ENCODE data around the gene TADA2B.

Gene TADA2B

DNA sequence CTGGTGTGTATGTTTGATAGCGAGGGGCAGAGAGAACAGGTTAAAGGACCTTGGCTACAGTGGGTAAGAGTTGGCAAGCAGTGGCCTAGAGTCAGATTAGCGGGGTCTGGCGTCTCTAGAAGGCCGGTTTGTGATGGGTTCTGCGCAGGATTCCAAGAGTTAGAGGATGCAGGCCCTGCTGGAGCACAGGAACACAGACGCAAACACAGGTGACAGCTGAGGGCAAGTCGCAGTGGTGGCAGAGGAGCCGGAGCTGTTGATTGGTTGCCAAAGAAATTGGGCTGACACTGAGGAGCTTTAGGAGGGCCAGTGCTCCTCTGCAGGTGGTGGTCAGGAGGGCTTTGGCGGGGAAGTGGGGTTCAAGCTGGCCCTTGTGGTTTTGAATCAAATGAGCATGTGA, 3.8 kb downstream of the TADA2B start:
- Histone ChIP-seq H3K36me3 (ENCODE audit: insufficient read depth, insufficient read length, low read length) (peaks cover 26% of the 10 kb centered on the region), H3K4me1 (ENCODE audit: insufficient read depth, insufficient read length) (peaks cover 15% of the 10 kb centered on the region), H3K9me3 (ENCODE audit: insufficient read depth, low read length) (no peaks in the 10 kb centered on the region), H3K4me3 (ENCODE audit: insufficient read length, low read depth) (no peak overlapping the region), H3K27me3 (ENCODE audit: insufficient read depth, insufficient read length) (peaks cover 23% of the 10 kb centered on the region), H3K9ac (ENCODE audit: insufficient read length, low read depth) (peak overlapping the region; percentile 42)
- TF ChIP-seq ZNF274 (IDR thresholded peaks at IDR 0.05; ENCODE audit: low read depth, low read length) = no peak
- TF ChIP-seq YY1 (IDR thresholded peaks at IDR 0.05; ENCODE audit: insufficient read depth, insufficient read length) = no peak
- TF ChIP-seq SUZ12 (IDR thresholded peaks at IDR 0.05; ENCODE audit: extremely low read depth, insufficient read depth, insufficient read length) = no peak
- DNase-seq (ENCODE audit: low read depth, low spot score) = no peak

GRCh38 chr4:7048642-7049041, 5.5 kb downstream of the TADA2B start:
- no peak for TF ChIP-seq YY1 (IDR thresholded peaks at IDR 0.05; ENCODE audit: insufficient read depth, insufficient read length)
- TF ChIP-seq ZNF274 (IDR thresholded peaks at IDR 0.05; ENCODE audit: low read depth, low read length) = no peak
- no peak for TF ChIP-seq SUZ12 (IDR thresholded peaks at IDR 0.05; ENCODE audit: extremely low read depth, insufficient read depth, insufficient read length)
- Histone ChIP-seq H3K9me3 (ENCODE audit: insufficient read depth, low read length) (no peaks in the 10 kb centered on the region), H3K27me3 (ENCODE audit: insufficient read depth, insufficient read length) (peaks cover 13% of the 10 kb centered on the region), H3K4me1 (ENCODE audit: insufficient read depth, insufficient read length) (peaks cover 12% of the 10 kb centered on the region), H3K9ac (ENCODE audit: insufficient read length, low read depth) (no peak overlapping the region), H3K36me3 (ENCODE audit: insufficient read depth, insufficient read length, low read length) (peaks cover 37% of the 10 kb centered on the region), H3K4me3 (ENCODE audit: insufficient read length, low read depth) (no peak overlapping the region)
- DNase-seq (ENCODE audit: low read depth, low spot score) = no peak

GRCh38 chr4:7049295-7049694, 6.1 kb downstream of the TADA2B start:
- no peak for DNase-seq (ENCODE audit: low read depth, low spot score)
- H3K4me3 ChIP-seq (ENCODE audit: insufficient read length, low read depth) = no peak overlapping the region
- peaks cover 43% of the 10 kb centered on the region for H3K36me3 ChIP-seq (ENCODE audit: insufficient read depth, insufficient read length, low read length)
- no peak for TF ChIP-seq YY1 (IDR thresholded peaks at IDR 0.05; ENCODE audit: insufficient read depth, insufficient read length)
- no peak for TF ChIP-seq SUZ12 (IDR thresholded peaks at IDR 0.05; ENCODE audit: extremely low read depth, insufficient read depth, insufficient read length)
- TF ChIP-seq ZNF274 (IDR thresholded peaks at IDR 0.05; ENCODE audit: low read depth, low read length) = no peak
- peaks cover 7% of the 10 kb centered on the region for H3K4me1 ChIP-seq (ENCODE audit: insufficient read depth, insufficient read length)
- no peaks in the 10 kb centered on the region for H3K9me3 ChIP-seq (ENCODE audit: insufficient read depth, low read length)
- peaks cover 6% of the 10 kb centered on the region for H3K27me3 ChIP-seq (ENCODE audit: insufficient read depth, insufficient read length)
- H3K9ac ChIP-seq (ENCODE audit: insufficient read length, low read depth) = no peak overlapping the region

GRCh38 chr4:7049739-7050138, 6.6 kb downstream of the TADA2B start:
- no peak for TF ChIP-seq YY1 (IDR thresholded peaks at IDR 0.05; ENCODE audit: insufficient read depth, insufficient read length)
- TF ChIP-seq SUZ12 (IDR thresholded peaks at IDR 0.05; ENCODE audit: extremely low read depth, insufficient read depth, insufficient read length) = no peak
- TF ChIP-seq ZNF274 (IDR thresholded peaks at IDR 0.05; ENCODE audit: low read depth, low read length) = no peak
- no peak for DNase-seq (ENCODE audit: low read depth, low spot score)
- Histone ChIP-seq H3K36me3 (ENCODE audit: insufficient read depth, insufficient read length, low read length) (peaks cover 48% of the 10 kb centered on the region), H3K9ac (ENCODE audit: insufficient read length, low read depth) (no peak overlapping the region), H3K4me1 (ENCODE audit: insufficient read depth, insufficient read length) (peaks cover 4% of the 10 kb centered on the region), H3K9me3 (ENCODE audit: insufficient read depth, low read length) (no peaks in the 10 kb centered on the region), H3K4me3 (ENCODE audit: insufficient read length, low read depth) (no peak overlapping the region), H3K27me3 (ENCODE audit: insufficient read depth, insufficient read length) (peaks cover 4% of the 10 kb centered on the region)

DNA sequence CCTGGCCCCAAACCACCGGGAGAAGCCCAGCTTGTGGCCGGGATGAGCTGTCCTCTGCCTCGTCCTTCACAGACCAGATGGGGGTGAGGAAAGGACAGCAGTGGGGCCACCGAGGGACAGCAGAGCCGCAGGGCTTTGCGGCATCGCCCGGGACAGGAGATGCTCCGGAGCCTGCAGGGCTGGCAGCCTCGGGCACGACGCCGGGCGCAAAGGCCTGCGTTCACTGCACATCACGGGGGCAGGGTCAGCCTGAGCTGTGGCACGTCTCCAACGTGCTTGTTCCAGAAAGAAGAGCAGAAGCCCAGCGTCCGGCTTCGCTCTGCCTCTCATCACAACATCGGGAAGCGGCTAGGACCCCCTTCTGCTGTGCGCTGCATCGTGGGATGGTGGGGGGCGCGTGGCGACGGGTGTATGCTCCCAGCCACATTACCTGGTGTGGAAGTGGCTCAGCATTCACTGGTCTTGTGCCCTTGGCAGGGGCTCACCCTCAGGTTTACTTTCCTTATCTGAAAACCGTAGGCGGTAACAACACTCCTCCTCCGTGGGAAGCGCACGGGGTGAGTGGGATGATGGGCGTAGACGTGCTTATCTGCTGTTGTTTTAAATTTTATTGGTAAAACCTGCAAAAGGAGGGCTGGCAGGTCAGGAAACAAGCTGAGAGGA, 7.4 kb downstream of the TADA2B start:
- Histone ChIP-seq H3K27me3 (ENCODE audit: insufficient read depth, insufficient read length) (no peaks in the 10 kb centered on the region), H3K9me3 (ENCODE audit: insufficient read depth, low read length) (no peaks in the 10 kb centered on the region), H3K4me1 (ENCODE audit: insufficient read depth, insufficient read length) (peaks cover 4% of the 10 kb centered on the region), H3K4me3 (ENCODE audit: insufficient read length, low read depth) (no peak overlapping the region), H3K36me3 (ENCODE audit: insufficient read depth, insufficient read length, low read length) (peaks cover 55% of the 10 kb centered on the region), H3K9ac (ENCODE audit: insufficient read length, low read depth) (no peak overlapping the region)
- TF ChIP-seq YY1 (IDR thresholded peaks at IDR 0.05; ENCODE audit: insufficient read depth, insufficient read length) = no peak
- TF ChIP-seq SUZ12 (IDR thresholded peaks at IDR 0.05; ENCODE audit: extremely low read depth, insufficient read depth, insufficient read length) = no peak
- no peak for TF ChIP-seq ZNF274 (IDR thresholded peaks at IDR 0.05; ENCODE audit: low read depth, low read length)
- no peak for DNase-seq (ENCODE audit: low read depth, low spot score)

DNA sequence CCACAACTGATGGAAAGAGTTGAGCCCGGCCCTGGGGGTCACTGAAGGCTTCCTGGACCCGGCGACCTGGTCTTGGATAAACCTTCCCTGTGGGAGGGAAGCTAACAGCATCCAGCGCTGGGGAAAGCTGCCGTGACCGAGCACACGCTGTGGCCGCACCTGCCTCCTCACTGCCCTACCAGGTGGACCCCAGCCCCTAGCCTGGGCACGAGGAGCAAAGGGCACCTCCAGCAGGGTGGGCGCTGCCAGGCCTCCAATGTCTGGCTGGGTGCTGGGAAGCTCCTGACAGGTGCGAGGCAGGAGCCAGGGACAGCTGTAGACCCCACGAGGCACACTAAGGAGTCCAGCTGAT, 7.9 kb downstream of the TADA2B start:
- DNase-seq (ENCODE audit: low read depth, low spot score) = no peak
- Histone ChIP-seq H3K4me1 (ENCODE audit: insufficient read depth, insufficient read length) (peaks cover 4% of the 10 kb centered on the region), H3K9me3 (ENCODE audit: insufficient read depth, low read length) (no peaks in the 10 kb centered on the region), H3K4me3 (ENCODE audit: insufficient read length, low read depth) (no peak overlapping the region), H3K36me3 (ENCODE audit: insufficient read depth, insufficient read length, low read length) (peaks cover 57% of the 10 kb centered on the region), H3K27me3 (ENCODE audit: insufficient read depth, insufficient read length) (no peaks in the 10 kb centered on the region), H3K9ac (ENCODE audit: insufficient read length, low read depth) (no peak overlapping the region)
- no peak for TF ChIP-seq YY1 (IDR thresholded peaks at IDR 0.05; ENCODE audit: insufficient read depth, insufficient read length)
- TF ChIP-seq SUZ12 (IDR thresholded peaks at IDR 0.05; ENCODE audit: extremely low read depth, insufficient read depth, insufficient read length) = no peak
- TF ChIP-seq ZNF274 (IDR thresholded peaks at IDR 0.05; ENCODE audit: low read depth, low read length) = no peak

DNA sequence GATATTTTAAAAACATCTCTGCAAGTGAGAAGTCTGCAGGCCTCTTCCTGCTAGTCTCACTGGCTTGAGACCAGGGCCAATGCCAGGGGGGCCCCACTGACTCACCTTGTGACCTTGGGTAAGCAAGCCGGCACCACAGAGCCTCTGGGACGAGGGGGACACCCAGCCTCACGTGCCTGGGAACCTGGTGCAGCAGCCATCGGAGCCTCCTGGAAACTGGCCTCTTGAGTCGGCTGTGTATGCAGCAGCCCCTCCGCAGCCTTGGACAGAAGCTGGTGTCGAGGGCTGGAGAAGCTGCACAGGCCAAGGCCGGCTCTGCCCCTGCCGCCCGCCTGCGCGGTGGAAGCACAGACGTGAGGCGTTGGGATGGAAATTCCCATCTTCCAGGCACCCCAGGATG, 8.7 kb downstream of the TADA2B start:
- Histone ChIP-seq H3K9me3 (ENCODE audit: insufficient read depth, low read length) (no peaks in the 10 kb centered on the region), H3K4me3 (ENCODE audit: insufficient read length, low read depth) (no peak overlapping the region), H3K36me3 (ENCODE audit: insufficient read depth, insufficient read length, low read length) (peaks cover 61% of the 10 kb centered on the region), H3K27me3 (ENCODE audit: insufficient read depth, insufficient read length) (no peaks in the 10 kb centered on the region), H3K4me1 (ENCODE audit: insufficient read depth, insufficient read length) (peaks cover 4% of the 10 kb centered on the region), H3K9ac (ENCODE audit: insufficient read length, low read depth) (no peak overlapping the region)
- TF ChIP-seq SUZ12 (IDR thresholded peaks at IDR 0.05; ENCODE audit: extremely low read depth, insufficient read depth, insufficient read length) (no peak), YY1 (IDR thresholded peaks at IDR 0.05; ENCODE audit: insufficient read depth, insufficient read length) (no peak), ZNF274 (IDR thresholded peaks at IDR 0.05; ENCODE audit: low read depth, low read length) (no peak)
- DNase-seq (ENCODE audit: low read depth, low spot score) = no peak

Measured in NT2/D1 (cell line).